Stimulated activated CD8-positive, alpha-beta memory T cell treated with anti-CD3 and anti-CD28 coated beads, Interleukin-15, amount 100 ng/mL, for 4 hours (primary cell): ENCODE results near the gene IGSF9.
"Not testable (repeated sequence)": the region's sequence is repeated elsewhere in the genome, so short reads cannot be mapped to it uniquely, and the experiment has no call there.

Experiments
- DNase-seq, 2 donors: peaks; one replicate each; pipeline ENCODE4 v3.0.0-alpha.2; 2020; ENCODE audit warnings: low read depth in 2 of 2

Gene IGSF9

GRCh38 chr1:159899634-159900033, 45.8 kb downstream of the IGSF9 start:
- not testable (repeated sequence) for DNase-seq

- DNase-seq: no peak
Measured at GRCh38 chr1:159898527-159898926, 46.9 kb downstream of the IGSF9 start.

- no peak for DNase-seq
Measured at GRCh38 chr1:159897962-159898361, 47.5 kb downstream of the IGSF9 start.

GRCh38 chr1:159896546-159896930, 48.9 kb downstream of the IGSF9 start:
- no peak for DNase-seq

GRCh38 chr1:159895836-159896545, 49.4 kb downstream of the IGSF9 start:
- no peak for DNase-seq

GRCh38 chr1:159895286-159895685, 50.1 kb downstream of the IGSF9 start:
- DNase-seq: no peak

- DNase-seq: no peak
Measured at GRCh38 chr1:159892944-159893343, 52.5 kb downstream of the IGSF9 start.

GRCh38 chr1:159891275-159892157, 53.9 kb downstream of the IGSF9 start:
- DNase-seq: peak; percentile 36 to 54

- DNase-seq: no peak
Measured at GRCh38 chr1:159890390-159890789, 55.0 kb downstream of the IGSF9 start.

GRCh38 chr1:159889821-159890252, 55.6 kb downstream of the IGSF9 start:
- no peak for DNase-seq

GRCh38 chr1:159889202-159889601, 56.2 kb downstream of the IGSF9 start:
- DNase-seq: no peak

GRCh38 chr1:159884296-159884695, 61.1 kb downstream of the IGSF9 start:
- no peak for DNase-seq

- no peak for DNase-seq
Measured at GRCh38 chr1:159883134-159883533, 62.3 kb downstream of the IGSF9 start.

- no peak for DNase-seq
Measured at GRCh38 chr1:159882527-159882862, 62.9 kb downstream of the IGSF9 start.

- no peak for DNase-seq
Measured at GRCh38 chr1:159881622-159882526, 63.5 kb downstream of the IGSF9 start.

GRCh38 chr1:159880430-159880829, 65.0 kb downstream of the IGSF9 start:
- DNase-seq: no peak

- DNase-seq: no peak
Measured at GRCh38 chr1:159879977-159880376, 65.4 kb downstream of the IGSF9 start.

- no peak for DNase-seq
Measured at GRCh38 chr1:159879136-159879535, 66.3 kb downstream of the IGSF9 start.

- DNase-seq: no peak
Measured at GRCh38 chr1:159877695-159878444, 67.5 kb downstream of the IGSF9 start.
